ENCODE measurements around the gene NIPAL1.

GRCh38 chr4:47972721-47973120, 43.9 kb upstream of the NIPAL1 start:
- no peak for TF ChIP-seq CTCF (conservative IDR thresholded peaks at IDR 0.05 in 1 of 2, IDR thresholded peaks at IDR 0.05 in 1 of 2; ENCODE audit: extremely low read depth in 1 of 2, insufficient read depth in 1 of 2, low read depth in 1 of 2, low read length in 2 of 2)
- TF ChIP-seq EZH2 (IDR thresholded peaks at IDR 0.05; ENCODE audit: borderline replicate concordance, low read length) = no peak

All from mammary epithelial cell (primary cell).